Heart right ventricle (tissue), 16 donors: Measurements from ENCODE around the gene KLHL29. TPM values are rescaled to one million over a fixed set of nuclear protein-coding genes. Genes with fewer than 3 reads are reported as not detected.

Experiments used
- ATAC-seq, 8 donors: fragments of 200-7000 bp; cut with Tn5 transposase; one replicate each; pipeline ENCODE4 v1.9.1; 2020; ENCODE audit warnings: mild to moderate bottlenecking in 8 of 8, moderate library complexity in 8 of 8, moderate number of reproducible peaks in 1 of 8
- DNase-seq, 2 donors: peaks; one replicate each; pipeline ENCODE4 v3.0.0-alpha.2; 2020
- H3K27ac ChIP-seq, 10 donors: fragments of 200-600 bp; sonication (generic) in 2 of 10; one replicate each; pipeline versions ENCODE4 v1.5.0 to v1.8.0; 2020 to 2022; ENCODE audit warnings: mild to moderate bottlenecking in 3 of 10
- H3K27me3 ChIP-seq, 7 donors: fragments of 200-600 bp; one replicate each; pipeline ENCODE4 v1.8.0; 2021 to 2022; ENCODE audit warnings: mild to moderate bottlenecking in 2 of 7
- H3K36me3 ChIP-seq, 9 donors: fragments of 200-600 bp; sonication (generic) in 1 of 9; one replicate each; pipeline versions ENCODE4 v1.5.0 to v1.8.0; 2020 to 2022; ENCODE audit warnings: mild to moderate bottlenecking in 2 of 9
- H3K4me1 ChIP-seq, 9 donors: fragments of 200-600 bp; sonication (generic) in 1 of 9; one replicate each; pipeline versions ENCODE4 v1.5.0 to v1.8.0; 2020 to 2022; ENCODE audit warnings: mild to moderate bottlenecking in 4 of 9
- H3K4me3 ChIP-seq, 10 donors: fragments of 200-600 bp; sonication (generic) in 2 of 10; one replicate each; pipeline versions ENCODE4 v1.5.0 to v1.8.0; 2020 to 2022; ENCODE audit warnings: mild to moderate bottlenecking in 7 of 10, moderate library complexity in 2 of 10
- H3K9me3 ChIP-seq, 11 donors: fragments of 200-600 bp in 10 of 11; sonication (generic) in 2 of 11; one replicate each; pipeline versions ENCODE4 v1.5.0 to v1.8.0; 2013 to 2022; ENCODE audit warnings: mild to moderate bottlenecking in 2 of 11, control low read depth in 1 of 11, moderate library complexity in 1 of 11
- CTCF ChIP-seq, 9 donors: fragments of 200-600 bp; sonication (generic) in 2 of 9; IDR thresholded peaks; one replicate each; pipeline versions ENCODE4 v1.5.0 to v1.8.0; 2021 to 2022; ENCODE audit warnings: antibody characterized with exemption in 9 of 9, mild to moderate bottlenecking in 5 of 9, moderate library complexity in 1 of 9
- WGBS, 2 donors: extraction: QIAGEN DNeasy Blood & Tissue Kit; methylation state at CpG; one replicate each; pipeline ENCODE4 v1.1.7; 2013; ENCODE audit warnings: inconsistent platforms in 1 of 2; 5-methylcytosine and 5-hydroxymethylcytosine counted together
- intact Hi-C, 10 donors: fragments of 100-400 bp; cut with DNase I; formaldehyde crosslinking; loops; one replicate each; pipeline versions ENCODE4 v1.11.1 to v1.14.2; 2022
- polyA plus RNA-seq, 2 donors: library from polyadenylated mRNA; stranded (reverse); fragments of 200-250 nt; gene quantifications; one replicate each; pipeline ENCODE4 v1.2.3, GENCODE V29; 2013
- total RNA-seq, 10 donors: library from RNA; stranded (reverse); fragmentation: NEBNext Ultra II Directional in 3 of 10; extraction: Animal tissue kit (Norgen Biotek cat#: 25700) in 3 of 10; gene quantifications; one replicate each; pipeline versions ENCODE4 v1.2.1 to v1.2.4, GENCODE V29; 2021 to 2023
- donor health status: Arrhythmogenic right ventricular cardiomyopathy.
- donor health status: ischemic (EF 13 %, LVEDD 7.1; RV severe dilation, severe dysfunction).
- donor health status: healthy with polysubstance abuse.
- donor health status: DM: no; HTN: yes; CAD: no.
- donor health status: DM: no; HTN: no; CAD: no.
- donor health status: ischemic (EF 25% LVEDD 6.9; RV normal size, moderate dysfunction).
- donor health status: ischemic (EF 25% LVEDD 5.7; RV mildly dilated, moderate dysfunction).
- donor health status: healthy.
- donor health status: DM: yes; HTN: yes; CAD: no.
- donor health status: Ischemic cardiomyopathy.
- donor health status: ischemic (EF 35%, LVEDD 5.7; RV mildly dilated, moderate dysfunction).
- donor health status: nonischemic (EF 11% LVEDD 7.7; RV severe dilation, severe dysfunction).
- donor health status: DM: yes; HTN: yes; CAD: no.
- donor health status: PGD.
- donor health status: ischemic (EF 29% LVEDD 5.4; RV normal size, mild dysfunction).
- donor health status: nonischemic (EF 23%, LVEDD 6.1; RV moderate dilation, normal function).

The KLHL29 gene
- total and polyA plus RNA-seq, 12 donors, result 0.71 to 1.5 (median 1.0) TPM

DNA sequence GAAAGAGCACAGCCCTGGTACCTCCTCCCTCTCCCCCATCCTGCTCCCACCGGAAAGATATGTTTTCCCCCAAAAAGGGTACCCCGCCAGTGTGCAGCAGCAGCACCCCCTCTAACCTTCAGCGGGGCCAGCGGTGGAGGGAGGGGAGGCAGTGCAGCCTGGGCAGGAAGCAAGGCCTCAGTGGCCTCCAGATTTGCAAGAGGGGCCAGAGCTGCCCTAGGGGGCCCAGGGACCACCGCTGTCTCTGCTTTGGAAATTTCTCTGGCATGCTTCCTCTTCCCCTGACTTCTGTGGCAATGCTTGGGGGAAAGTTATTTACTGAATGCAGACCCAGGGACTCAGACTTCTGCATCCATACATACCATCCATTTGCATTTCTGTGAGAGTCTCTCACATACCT is 111.5 kb downstream of the KLHL29 start:
- no peak for DNase-seq
- 88 to 94% methylated on average over 5 of the region's 5 CpGs for WGBS, 2 donors
- no peaks in the 10 kb centered on the region for H3K9me3 ChIP-seq
- H3K4me3 ChIP-seq, result no peak overlapping the region
- no peak for ATAC-seq
- no peak for TF ChIP-seq CTCF (IDR thresholded peaks at IDR 0.05)
- H3K36me3 ChIP-seq, result no peaks in the 10 kb centered on the region
- H3K4me1 ChIP-seq, result peaks cover 0 to 34% (median 13%) of the 10 kb centered on the region in 9 donors
- peak overlapping the region in 1 of 10 donors; percentile 15 for H3K27ac ChIP-seq
- H3K27me3 ChIP-seq, result peaks cover 0 to 41% (median 0%) of the 10 kb centered on the region in 7 donors
- intact Hi-C loops, result no loop called here

DNA sequence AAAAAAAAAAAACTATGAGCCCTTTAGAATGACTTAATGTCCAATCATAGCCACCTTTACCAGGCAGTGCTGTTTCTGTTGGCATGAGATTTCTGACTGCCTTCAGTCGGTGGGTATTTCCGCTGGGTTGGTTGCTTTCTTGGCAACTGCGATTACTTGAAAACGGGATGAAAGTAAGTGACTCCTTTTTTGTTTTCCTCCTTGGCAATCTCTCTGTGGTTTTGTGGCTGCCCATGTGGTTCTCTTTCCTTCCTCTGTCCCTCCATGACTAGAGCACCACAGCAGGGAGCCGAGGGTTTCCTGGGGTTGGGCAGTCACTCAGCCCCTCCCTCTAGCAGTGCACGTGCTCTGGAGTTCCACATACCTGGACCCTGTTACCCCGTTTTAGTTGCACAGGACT is 112.1 kb downstream of the KLHL29 start:
- Histone ChIP-seq H3K27ac (peak overlapping the region in 1 of 10 donors; percentile 4), H3K36me3 (no peaks in the 10 kb centered on the region), H3K4me1 (peaks cover 0 to 36% (median 13%) of the 10 kb centered on the region in 9 donors), H3K27me3 (peaks cover 0 to 41% (median 0%) of the 10 kb centered on the region in 7 donors), H3K9me3 (no peaks in the 10 kb centered on the region), H3K4me3 (no peak overlapping the region)
- TF ChIP-seq CTCF (IDR thresholded peaks at IDR 0.05), result no peak
- 70 to 72% methylated on average over 7 of the region's 7 CpGs for WGBS, 2 donors
- ATAC-seq, result peak in 2 of 8 donors; percentile 28 to 36
- intact Hi-C loops, result no loop called here
- no peak for DNase-seq

- intact Hi-C loops, result no loop called here
- Histone ChIP-seq H3K4me3 (no peak overlapping the region), H3K36me3 (no peaks in the 10 kb centered on the region), H3K27me3 (peaks cover 0 to 41% (median 0%) of the 10 kb centered on the region in 7 donors), H3K9me3 (no peaks in the 10 kb centered on the region), H3K4me1 (peaks cover 0 to 40% (median 13%) of the 10 kb centered on the region in 9 donors), H3K27ac (peak overlapping the region in 1 of 10 donors; percentile 4)
- no peak for TF ChIP-seq CTCF (IDR thresholded peaks at IDR 0.05)
- 64 to 78% methylated on average over 6 of the region's 6 CpGs for WGBS, 2 donors
- no peak for DNase-seq
- no peak for ATAC-seq
Measured at GRCh38 chr2:23497536-23497935, 112.6 kb downstream of the KLHL29 start.

GRCh38 chr2:23498943-23499342 is 114.0 kb downstream of the KLHL29 start:
- Histone ChIP-seq H3K27ac (peak overlapping the region in 6 of 10 donors; percentile 16 to 62 (median 53)), H3K4me1 (peaks cover 0 to 53% (median 20%) of the 10 kb centered on the region in 9 donors), H3K27me3 (peaks cover 0 to 34% (median 0%) of the 10 kb centered on the region in 7 donors), H3K9me3 (no peaks in the 10 kb centered on the region), H3K4me3 (no peak overlapping the region), H3K36me3 (no peaks in the 10 kb centered on the region)
- ATAC-seq (peak in 6 of 8 donors; percentile 11 to 39 (median 34)), DNase-seq (no peak)
- WGBS, 2 donors, result 68 to 83% methylated on average over 7 of the region's 7 CpGs
- intact Hi-C loops, result no loop called here
- no peak for TF ChIP-seq CTCF (IDR thresholded peaks at IDR 0.05)
